GM10266 (cell line): Measurements from ENCODE around the gene ATG16L1.

Experiments used
- DNase-seq: peaks from one replicate; pipeline ENCODE4 v3.0.0; 2012; ENCODE audit errors: extremely low spot score
- TF ChIP-seq, protein P1 (sequence below): IDR thresholded peaks from 2 replicates; pipeline ENCODE4 v1.5.1; 2012; ENCODE audit warnings: mild to moderate bottlenecking, low read depth; ENCODE audit not compliant: control insufficient read depth, insufficient read depth; ENCODE audit errors: missing control alignments

Gene ATG16L1

DNA sequence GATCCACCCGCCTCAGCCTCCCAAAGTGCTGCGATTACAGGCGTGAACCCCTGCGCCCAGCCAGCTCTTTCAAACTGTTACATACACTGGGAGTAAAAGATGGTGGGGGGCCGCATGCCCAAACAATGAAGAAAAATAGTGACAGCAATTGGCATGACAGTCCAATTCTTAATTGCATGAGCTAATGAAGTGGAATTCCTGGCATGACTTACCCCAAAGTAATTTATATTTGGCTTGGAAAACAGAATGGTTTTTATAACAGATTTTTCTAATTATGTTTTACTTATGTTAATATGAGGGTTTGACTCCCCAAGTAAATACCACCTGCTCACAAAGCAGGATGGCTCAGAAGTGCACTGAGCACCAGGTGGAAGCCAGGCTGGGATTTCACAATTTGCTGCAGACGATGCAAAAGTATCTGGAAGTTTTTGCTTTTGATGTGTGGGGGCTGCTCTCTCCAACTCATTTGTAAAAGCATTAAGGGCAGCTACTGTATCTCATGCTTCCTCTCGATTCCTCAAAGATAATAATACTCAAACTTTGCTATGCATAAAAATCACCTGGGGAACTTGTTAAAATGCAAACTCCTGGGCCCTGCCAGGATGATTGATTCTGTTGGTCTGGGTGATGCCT lies 24.0 kb upstream of the ATG16L1 start:
- TF ChIP-seq, protein P1, sequence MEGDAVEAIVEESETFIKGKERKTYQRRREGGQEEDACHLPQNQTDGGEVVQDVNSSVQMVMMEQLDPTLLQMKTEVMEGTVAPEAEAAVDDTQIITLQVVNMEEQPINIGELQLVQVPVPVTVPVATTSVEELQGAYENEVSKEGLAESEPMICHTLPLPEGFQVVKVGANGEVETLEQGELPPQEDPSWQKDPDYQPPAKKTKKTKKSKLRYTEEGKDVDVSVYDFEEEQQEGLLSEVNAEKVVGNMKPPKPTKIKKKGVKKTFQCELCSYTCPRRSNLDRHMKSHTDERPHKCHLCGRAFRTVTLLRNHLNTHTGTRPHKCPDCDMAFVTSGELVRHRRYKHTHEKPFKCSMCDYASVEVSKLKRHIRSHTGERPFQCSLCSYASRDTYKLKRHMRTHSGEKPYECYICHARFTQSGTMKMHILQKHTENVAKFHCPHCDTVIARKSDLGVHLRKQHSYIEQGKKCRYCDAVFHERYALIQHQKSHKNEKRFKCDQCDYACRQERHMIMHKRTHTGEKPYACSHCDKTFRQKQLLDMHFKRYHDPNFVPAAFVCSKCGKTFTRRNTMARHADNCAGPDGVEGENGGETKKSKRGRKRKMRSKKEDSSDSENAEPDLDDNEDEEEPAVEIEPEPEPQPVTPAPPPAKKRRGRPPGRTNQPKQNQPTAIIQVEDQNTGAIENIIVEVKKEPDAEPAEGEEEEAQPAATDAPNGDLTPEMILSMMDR, result no peak
- DNase-seq, result no peak

DNA sequence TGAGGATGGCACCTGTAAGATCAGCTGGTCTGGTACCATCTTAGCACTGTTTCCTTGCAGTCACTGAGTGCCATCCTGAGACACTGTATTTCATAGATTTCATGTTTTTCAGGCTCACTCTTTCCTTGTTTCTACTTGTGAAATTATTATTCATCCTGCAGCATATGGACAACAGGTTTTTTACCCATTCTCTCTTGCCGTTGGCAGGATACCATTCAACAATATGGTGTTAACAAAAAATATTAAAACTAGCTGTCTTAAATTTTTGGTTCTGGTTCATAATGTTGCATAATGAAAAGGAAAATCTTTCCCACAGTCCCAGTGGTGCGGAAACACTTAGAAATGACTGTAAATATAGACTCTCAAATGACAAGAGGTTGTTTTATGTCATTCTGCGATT lies 23.1 kb upstream of the ATG16L1 start:
- DNase-seq, result no peak
- TF ChIP-seq, protein P1, result no peak

DNA sequence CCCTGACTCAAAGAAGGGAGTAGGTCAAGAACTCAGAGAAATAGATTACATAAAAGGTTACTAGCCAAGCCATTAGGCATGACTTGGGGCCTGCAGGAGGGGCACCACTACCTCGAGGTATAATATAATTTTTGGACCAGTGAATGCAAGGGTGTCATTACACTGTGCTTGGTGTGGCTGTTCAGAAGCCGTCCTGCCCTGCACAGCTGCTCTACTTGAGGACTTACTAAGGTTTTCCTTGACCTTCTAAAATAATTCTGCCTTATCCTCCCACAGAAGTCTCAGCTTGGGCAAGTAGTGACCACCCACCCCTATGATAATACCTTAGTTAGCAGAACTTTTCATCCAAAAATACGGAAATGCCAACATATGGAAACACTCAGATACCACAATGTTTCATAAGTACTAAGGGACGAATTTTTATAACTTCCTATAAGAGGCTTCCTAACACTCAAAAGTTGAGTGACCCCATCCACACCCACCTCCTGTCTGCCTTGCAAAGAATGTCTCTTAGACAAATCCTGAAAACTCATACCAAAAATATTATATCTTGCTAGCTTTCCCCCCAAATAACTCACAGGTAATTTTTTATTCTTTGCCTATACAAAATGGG lies 17.7 kb upstream of the ATG16L1 start:
- no peak for DNase-seq
- TF ChIP-seq, protein P1, result no peak

DNA sequence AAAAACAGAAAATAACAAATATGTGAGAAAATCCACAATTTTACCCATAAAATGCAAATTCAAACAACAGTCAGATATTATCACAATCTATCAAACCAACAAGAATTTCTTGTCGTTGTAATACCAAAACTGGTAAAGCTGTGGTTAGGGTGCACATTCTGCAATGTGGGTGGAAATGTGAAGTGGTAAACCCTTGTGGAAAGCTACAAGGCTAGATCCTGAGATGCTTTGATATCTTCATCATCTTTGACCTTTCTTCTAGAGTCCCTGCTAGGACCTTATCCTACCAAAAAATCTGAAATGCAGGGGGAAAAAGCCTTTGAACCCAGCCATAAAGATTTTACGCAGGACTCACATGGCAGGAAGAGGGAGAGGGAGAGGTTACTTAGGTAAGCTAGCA lies 17.2 kb upstream of the ATG16L1 start:
- DNase-seq, result no peak
- TF ChIP-seq, protein P1, result no peak

DNA sequence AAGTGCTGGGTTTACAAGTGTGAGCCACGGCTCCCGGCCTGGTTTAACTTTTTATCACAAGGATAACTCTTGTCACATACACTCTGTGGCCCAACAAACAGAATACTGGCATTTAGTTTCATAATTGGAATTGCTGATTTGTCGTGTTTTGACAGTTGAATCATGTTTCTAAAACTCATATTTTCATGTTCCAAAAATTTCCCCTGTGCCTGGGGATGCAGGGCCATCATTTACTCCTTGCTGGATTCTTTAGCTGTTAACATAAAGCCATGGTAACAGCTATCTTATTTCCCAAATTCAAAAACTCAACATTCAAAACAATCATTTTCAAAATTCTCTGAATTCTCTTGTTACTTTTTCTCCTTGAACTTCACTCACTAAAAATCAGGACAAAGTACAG lies 16.5 kb upstream of the ATG16L1 start:
- TF ChIP-seq, protein P1, result no peak
- no peak for DNase-seq

DNA sequence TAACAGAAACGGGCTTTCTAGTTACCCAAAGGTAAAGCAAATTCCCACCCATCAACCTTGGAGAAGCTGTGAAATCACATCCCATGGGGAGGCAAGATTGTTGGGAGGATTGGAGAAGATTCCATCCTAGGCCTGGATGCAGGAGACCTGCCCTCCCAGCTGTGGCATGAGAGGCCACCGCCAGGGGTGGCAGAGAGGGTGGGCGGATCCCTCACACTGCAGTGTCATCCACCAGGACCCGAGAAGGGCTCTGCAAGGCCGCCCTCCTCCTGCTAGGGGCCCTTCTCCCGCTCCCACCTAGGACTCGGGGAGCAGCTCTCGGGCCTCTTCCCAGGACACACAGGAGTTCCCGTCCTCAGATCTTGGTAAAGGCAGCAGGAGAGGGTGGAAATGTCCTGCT lies 15.5 kb upstream of the ATG16L1 start:
- TF ChIP-seq, protein P1, result no peak
- no peak for DNase-seq

DNA sequence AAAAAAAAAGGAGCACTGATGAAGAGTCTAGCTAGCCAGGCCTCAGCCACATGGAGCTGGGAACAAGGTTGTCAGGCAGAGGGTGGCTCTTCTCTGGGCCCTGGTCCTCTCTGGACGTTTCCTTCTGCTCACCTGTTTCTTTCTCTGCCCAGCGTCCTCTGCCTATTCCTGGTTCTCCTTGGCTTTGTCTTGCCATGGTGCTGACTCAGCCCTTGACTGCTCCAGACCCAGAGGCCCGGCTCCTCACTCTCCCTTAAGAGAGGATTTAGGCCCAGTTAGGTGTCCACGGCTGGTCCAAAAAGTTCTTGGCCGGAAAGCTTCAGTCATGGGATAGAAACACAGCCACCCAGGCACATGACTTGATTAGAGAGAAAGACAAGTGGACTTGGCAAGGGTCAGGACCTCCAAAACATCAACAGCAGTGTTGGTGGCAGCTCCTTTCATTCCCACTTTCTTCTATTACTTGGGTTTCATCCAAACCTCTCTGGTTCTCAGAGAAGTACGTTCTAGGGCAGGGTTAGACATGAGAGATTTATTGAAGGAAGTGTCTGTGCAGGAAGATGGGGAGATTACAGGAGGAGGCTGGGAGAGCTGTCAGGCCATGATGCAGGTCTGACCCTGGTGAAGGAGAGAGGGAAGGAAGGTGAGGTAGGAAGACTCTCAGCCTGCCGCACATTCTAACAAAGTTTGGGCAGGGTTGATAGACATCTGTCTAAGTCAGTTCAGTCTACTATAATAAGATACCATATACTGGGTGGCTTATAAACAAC lies 14.5 kb upstream of the ATG16L1 start:
- TF ChIP-seq, protein P1, result no peak
- no peak for DNase-seq
